K562 (cell line): ENCODE results near the gene GMEB1. TPM values are rescaled to one million over a fixed set of nuclear protein-coding genes. Genes with fewer than 3 reads are reported as not detected.

Source experiments
- BRCA1 ChIP-seq, 2 experiments: fragments of 450-650 bp in 1 of 2; sonication (generic) in 1 of 2; formaldehyde crosslinking in 1 of 2; IDR thresholded peaks; 2 replicates each; pipeline versions ENCODE4 v1.5.0 to v1.6.1; 2017 to 2020; ENCODE audit warnings: mild to moderate bottlenecking in 1 of 2, missing genetic modification reagents in 1 of 2
- E2F1 ChIP-seq: sonication (generic); formaldehyde crosslinking; IDR thresholded peaks from 2 replicates; pipeline ENCODE4 v1.8.1; 2023; ENCODE audit warnings: mild to moderate bottlenecking, missing genetic modification reagents, moderate library complexity
- ELF2 ChIP-seq: fragments of 250-450 bp; sonication (Bioruptor Pico); IDR thresholded peaks from 2 replicates; pipeline ENCODE4 v1.5.0; 2021; ENCODE audit warnings: mild to moderate bottlenecking
- HNRNPL ChIP-seq: fragments of 200-400 bp; formaldehyde crosslinking; IDR thresholded peaks from 2 replicates; pipeline ENCODE4 v1.6.1; 2017; ENCODE audit warnings: low read depth, mild to moderate bottlenecking, low read length
- MYNN ChIP-seq, 2 experiments: sonication (generic); formaldehyde crosslinking in 1 of 2; IDR thresholded peaks; 2 replicates each; pipeline versions ENCODE4 v1.5.0 to v1.6.1; 2016 to 2020; ENCODE audit warnings: antibody characterized with exemption in 1 of 2, missing genetic modification reagents in 1 of 2
- PCBP2 ChIP-seq: fragments of 200-400 bp; formaldehyde crosslinking; IDR thresholded peaks from 2 replicates; pipeline ENCODE4 v1.6.1; 2018; ENCODE audit warnings: low read length, low read depth, mild to moderate bottlenecking, moderate library complexity; ENCODE audit not compliant: poor library complexity, severe bottlenecking
- PHB ChIP-seq: fragments of 250-450 bp; sonication (Bioruptor Pico); IDR thresholded peaks from 2 replicates; pipeline ENCODE4 v1.5.0; 2021
- PKNOX1 ChIP-seq: fragments of 450-650 bp; IDR thresholded peaks from 2 replicates; pipeline ENCODE4 v1.6.1; 2016
- PRMT5 ChIP-seq: sonication (generic); formaldehyde crosslinking; IDR thresholded peaks from 2 replicates; pipeline ENCODE4 v1.5.0; 2020; ENCODE audit warnings: missing genetic modification reagents
- RFX7 ChIP-seq: fragments of 250-450 bp; sonication (Bioruptor Pico); IDR thresholded peaks from 2 replicates; pipeline ENCODE4 v1.5.1; 2021; ENCODE audit warnings: mild to moderate bottlenecking
- ZBTB1 ChIP-seq: sonication (generic); formaldehyde crosslinking; IDR thresholded peaks from 2 replicates; pipeline ENCODE4 v1.8.1; 2023; ENCODE audit warnings: missing genetic modification reagents, low read depth, mild to moderate bottlenecking, borderline replicate concordance
- ZNF551 ChIP-seq: fragments of 250-450 bp; sonication (Bioruptor Pico); IDR thresholded peaks from 2 replicates; pipeline ENCODE4 v1.5.0; 2021; ENCODE audit warnings: mild to moderate bottlenecking, moderate library complexity
- ZNF778 ChIP-seq: fragments of 450-650 bp; formaldehyde crosslinking; IDR thresholded peaks from 2 replicates; pipeline ENCODE4 v1.4.0; 2020; ENCODE audit warnings: mild to moderate bottlenecking, moderate library complexity
- polyA plus RNA-seq, 8 experiments: library from polyadenylated mRNA; depleted of rRNA in 4 of 8; stranded (reverse) in 5 of 8; unstranded in 3 of 8; fragments of >200 nt; fragmentation: Nextera tagmentation in 2 of 8; fragmentation: Illumina TruSeq in 1 of 8; extraction: Ambion mirVana in 2 of 8; extraction: Trizol in 1 of 8; gene quantifications; 2 replicates each; pipeline versions ENCODE4 v1.2.1 to v1.2.3, GENCODE V29; 2011 to 2014; ENCODE audit warnings: inconsistent platforms in 1 of 8, missing spikeins in 1 of 8
- total RNA-seq, 7 experiments: library from RNA; depleted of rRNA in 6 of 7; stranded (reverse); fragments of >200 nt in 6 of 7; fragmentation: Illumina TruSeq in 2 of 7; extraction: Trizol in 2 of 7; gene quantifications; 2 replicates each; pipeline versions ENCODE4 v1.2.1 to v1.2.3, GENCODE V29; 2011 to 2021; ENCODE audit warnings: low replicate concordance in 1 of 7
- TF ChIP-seq, protein P1 (sequence below): fragments of 200-800 bp; sonication (Bioruptor generic); IDR thresholded peaks from 2 replicates; pipeline ENCODE4 v1.6.1; 2016; ENCODE audit warnings: missing genetic modification characterization, missing compliant biosample characterization
- TF ChIP-seq, protein P2 (sequence below): sonication (generic); formaldehyde crosslinking; IDR thresholded peaks from 2 replicates; pipeline ENCODE4 v1.8.1; 2023; ENCODE audit warnings: mild to moderate bottlenecking, missing genetic modification reagents
- TF ChIP-seq, protein P3 (sequence below): sonication (generic); IDR thresholded peaks from 2 replicates; pipeline ENCODE4 v1.6.1; 2016

The GMEB1 gene
- total and polyA plus RNA-seq, 9 of the 15 experiments (the other 6 are each of a cell fraction or from before 2014, with no cell fraction given) = 6.6 to 17.5 (median 8.5) TPM

DNA sequence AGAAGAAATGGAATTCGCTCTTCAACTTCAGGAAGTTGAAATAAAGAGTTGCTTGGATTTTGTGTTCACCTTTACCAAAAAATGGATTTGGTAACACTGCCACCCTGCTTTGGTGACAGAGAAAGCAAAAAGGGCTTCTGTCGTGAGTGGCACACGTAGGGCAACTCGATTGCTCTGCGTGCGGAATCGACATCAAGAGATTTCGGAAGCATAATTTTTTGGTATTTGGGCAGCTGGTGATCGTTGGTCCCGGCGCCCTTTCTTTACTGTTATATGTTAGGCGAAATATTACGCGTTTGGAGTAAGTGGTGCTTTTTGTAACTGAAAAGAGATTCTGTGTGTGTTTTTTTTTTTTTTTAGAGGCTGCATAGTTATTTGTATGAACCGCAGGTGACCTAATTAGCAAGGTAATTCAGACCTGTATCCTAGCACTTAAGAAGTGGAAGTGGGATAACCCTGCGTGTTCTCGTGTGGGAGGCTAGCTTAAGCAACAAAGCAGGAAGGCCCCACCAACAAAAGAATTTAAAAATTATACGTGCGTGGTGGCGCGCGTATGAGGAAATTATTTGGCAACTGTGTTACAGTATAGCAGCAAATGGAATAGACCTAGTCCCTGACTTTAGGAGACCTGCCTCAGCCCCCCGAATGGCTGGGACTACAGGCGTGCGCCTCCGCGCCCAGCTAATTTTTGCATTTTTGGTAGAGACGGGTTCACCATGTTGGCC, 19.9 kb upstream of the GMEB1 start, which contains the start of gene RNU11 (continued):
- TF ChIP-seq, protein P1, sequence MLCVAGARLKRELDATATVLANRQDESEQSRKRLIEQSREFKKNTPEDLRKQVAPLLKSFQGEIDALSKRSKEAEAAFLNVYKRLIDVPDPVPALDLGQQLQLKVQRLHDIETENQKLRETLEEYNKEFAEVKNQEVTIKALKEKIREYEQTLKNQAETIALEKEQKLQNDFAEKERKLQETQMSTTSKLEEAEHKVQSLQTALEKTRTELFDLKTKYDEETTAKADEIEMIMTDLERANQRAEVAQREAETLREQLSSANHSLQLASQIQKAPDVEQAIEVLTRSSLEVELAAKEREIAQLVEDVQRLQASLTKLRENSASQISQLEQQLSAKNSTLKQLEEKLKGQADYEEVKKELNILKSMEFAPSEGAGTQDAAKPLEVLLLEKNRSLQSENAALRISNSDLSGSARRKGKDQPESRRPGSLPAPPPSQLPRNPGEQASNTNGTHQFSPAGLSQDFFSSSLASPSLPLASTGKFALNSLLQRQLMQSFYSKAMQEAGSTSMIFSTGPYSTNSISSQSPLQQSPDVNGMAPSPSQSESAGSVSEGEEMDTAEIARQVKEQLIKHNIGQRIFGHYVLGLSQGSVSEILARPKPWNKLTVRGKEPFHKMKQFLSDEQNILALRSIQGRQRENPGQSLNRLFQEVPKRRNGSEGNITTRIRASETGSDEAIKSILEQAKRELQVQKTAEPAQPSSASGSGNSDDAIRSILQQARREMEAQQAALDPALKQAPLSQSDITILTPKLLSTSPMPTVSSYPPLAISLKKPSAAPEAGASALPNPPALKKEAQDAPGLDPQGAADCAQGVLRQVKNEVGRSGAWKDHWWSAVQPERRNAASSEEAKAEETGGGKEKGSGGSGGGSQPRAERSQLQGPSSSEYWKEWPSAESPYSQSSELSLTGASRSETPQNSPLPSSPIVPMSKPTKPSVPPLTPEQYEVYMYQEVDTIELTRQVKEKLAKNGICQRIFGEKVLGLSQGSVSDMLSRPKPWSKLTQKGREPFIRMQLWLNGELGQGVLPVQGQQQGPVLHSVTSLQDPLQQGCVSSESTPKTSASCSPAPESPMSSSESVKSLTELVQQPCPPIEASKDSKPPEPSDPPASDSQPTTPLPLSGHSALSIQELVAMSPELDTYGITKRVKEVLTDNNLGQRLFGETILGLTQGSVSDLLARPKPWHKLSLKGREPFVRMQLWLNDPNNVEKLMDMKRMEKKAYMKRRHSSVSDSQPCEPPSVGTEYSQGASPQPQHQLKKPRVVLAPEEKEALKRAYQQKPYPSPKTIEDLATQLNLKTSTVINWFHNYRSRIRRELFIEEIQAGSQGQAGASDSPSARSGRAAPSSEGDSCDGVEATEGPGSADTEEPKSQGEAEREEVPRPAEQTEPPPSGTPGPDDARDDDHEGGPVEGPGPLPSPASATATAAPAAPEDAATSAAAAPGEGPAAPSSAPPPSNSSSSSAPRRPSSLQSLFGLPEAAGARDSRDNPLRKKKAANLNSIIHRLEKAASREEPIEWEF (CRISPR knock-in tag) = no peak; the same call in 1 of the 2 replicates
- TF ChIP-seq E2F1 (peak; percentile 95), MYNN (IDR thresholded peaks at IDR 0.05) (peak; percentile 98), MYNN (CRISPR knock-in tag; IDR thresholded peaks at IDR 0.05) (no peak), ZNF551 (CRISPR knock-in tag) (peak; percentile 98), BRCA1 (IDR thresholded peaks at IDR 0.05) (no peak), BRCA1 (CRISPR knock-in tag; IDR thresholded peaks at IDR 0.05) (no peak), PHB (CRISPR knock-in tag) (peak; percentile 100), HNRNPL (peak; percentile 98), PRMT5 (CRISPR knock-in tag) (no peak), ELF2 (CRISPR knock-in tag) (peak; percentile 90; the same call in 1 of the 2 replicates), PCBP2 (no peak), RFX7 (peak; percentile 98; the same call in 1 of the 2 replicates), ZNF778 (CRISPR knock-in tag) (peak; percentile 93; the same call in 1 of the 2 replicates), ZBTB1 (peak; percentile 90), PKNOX1 (peak; percentile 62; the same call in 1 of the 2 replicates)
- TF ChIP-seq, protein P2, sequence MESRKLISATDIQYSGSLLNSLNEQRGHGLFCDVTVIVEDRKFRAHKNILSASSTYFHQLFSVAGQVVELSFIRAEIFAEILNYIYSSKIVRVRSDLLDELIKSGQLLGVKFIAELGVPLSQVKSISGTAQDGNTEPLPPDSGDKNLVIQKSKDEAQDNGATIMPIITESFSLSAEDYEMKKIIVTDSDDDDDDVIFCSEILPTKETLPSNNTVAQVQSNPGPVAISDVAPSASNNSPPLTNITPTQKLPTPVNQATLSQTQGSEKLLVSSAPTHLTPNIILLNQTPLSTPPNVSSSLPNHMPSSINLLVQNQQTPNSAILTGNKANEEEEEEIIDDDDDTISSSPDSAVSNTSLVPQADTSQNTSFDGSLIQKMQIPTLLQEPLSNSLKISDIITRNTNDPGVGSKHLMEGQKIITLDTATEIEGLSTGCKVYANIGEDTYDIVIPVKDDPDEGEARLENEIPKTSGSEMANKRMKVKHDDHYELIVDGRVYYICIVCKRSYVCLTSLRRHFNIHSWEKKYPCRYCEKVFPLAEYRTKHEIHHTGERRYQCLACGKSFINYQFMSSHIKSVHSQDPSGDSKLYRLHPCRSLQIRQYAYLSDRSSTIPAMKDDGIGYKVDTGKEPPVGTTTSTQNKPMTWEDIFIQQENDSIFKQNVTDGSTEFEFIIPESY (CRISPR knock-in tag) = peak; percentile 59; the same call in 1 of the 2 replicates
- TF ChIP-seq, protein P3, sequence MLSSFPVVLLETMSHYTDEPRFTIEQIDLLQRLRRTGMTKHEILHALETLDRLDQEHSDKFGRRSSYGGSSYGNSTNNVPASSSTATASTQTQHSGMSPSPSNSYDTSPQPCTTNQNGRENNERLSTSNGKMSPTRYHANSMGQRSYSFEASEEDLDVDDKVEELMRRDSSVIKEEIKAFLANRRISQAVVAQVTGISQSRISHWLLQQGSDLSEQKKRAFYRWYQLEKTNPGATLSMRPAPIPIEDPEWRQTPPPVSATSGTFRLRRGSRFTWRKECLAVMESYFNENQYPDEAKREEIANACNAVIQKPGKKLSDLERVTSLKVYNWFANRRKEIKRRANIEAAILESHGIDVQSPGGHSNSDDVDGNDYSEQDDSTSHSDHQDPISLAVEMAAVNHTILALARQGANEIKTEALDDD = peak; percentile 83
